Breast epithelium (tissue), 3 donors: ENCODE results near the gene ABCC1.

ENCODE experiments used
- CTCF ChIP-seq, 3 donors: fragments of 450-650 bp; IDR thresholded peaks; one replicate each; pipeline ENCODE4 v1.5.1; 2016 to 2017; ENCODE audit warnings: antibody characterized with exemption in 3 of 3, mild to moderate bottlenecking in 3 of 3, moderate library complexity in 3 of 3
- POLR2AphosphoS5 ChIP-seq, 3 donors: sonication (generic); formaldehyde crosslinking; IDR thresholded peaks; one replicate each; pipeline ENCODE4 v1.6.1; 2017; ENCODE audit warnings: antibody characterized with exemption in 3 of 3

GRCh38 chr16:16032271-16032979 lies 83.0 kb downstream of the ABCC1 start:
- no peak for TF ChIP-seq CTCF (IDR thresholded peaks at IDR 0.05)
- no peak for TF ChIP-seq POLR2AphosphoS5 (IDR thresholded peaks at IDR 0.05)
